HepG2 (cell line): ENCODE results near the gene BAHCC1. TPM values are rescaled to one million over a fixed set of nuclear protein-coding genes. Genes with fewer than 3 reads are reported as not detected.

Experiments used
- ATAC-seq: fragments of 200-7000 bp; cut with Tn5 transposase; 3 replicates; pipeline ENCODE4 v1.9.1; 2020; ENCODE audit warnings: mild to moderate bottlenecking, moderate library complexity
- BruUV-seq: library from RNA; stranded (reverse); fragments of 400-500 nt; replicated peaks from 2 replicates; lab custom pipeline; 2021; lab: Mats Ljungman, UMichigan
- CTCF ChIA-PET: fragments of 300-600 bp; formaldehyde crosslinking; extraction: SDS; loops from one replicate; lab custom pipeline; 2021; ENCODE audit warnings: low total read pairs, inconsistent platforms, low intra/inter-chr PET ratio; lab: Yijun Ruan, JAX
- POLR2A ChIA-PET: fragments of 350-600 bp; sonication (Branson Sonifier 250); formaldehyde crosslinking; loops from one replicate; lab custom pipeline; 2020; ENCODE audit warnings: antibody characterized with exemption, inconsistent platforms; lab: Yijun Ruan, JAX
- DNase-seq: peaks from one replicate; pipeline ENCODE4 v3.0.0-alpha.2; 2015; ENCODE audit warnings: low spot score
- FAIRE-seq: peaks from 3 replicates; lab custom pipeline; 2011; peaks lifted over from hg19 to GRCh38; lab: Jason Lieb, UNC
- H2AFZ ChIP-seq: one replicate; pipeline ENCODE4 v1.6.1; 2011; ENCODE audit warnings: low read length, inconsistent platforms
- H3K27ac ChIP-seq: fragments of 300-600 bp; 3 replicates; pipeline ENCODE4 v1.8.0; 2011; ENCODE audit warnings: mixed run types, mild to moderate bottlenecking, mixed read lengths, low read length, inconsistent platforms; ENCODE audit not compliant: insufficient read depth; ENCODE audit errors: extremely low read length
- H3K27me3 ChIP-seq, 2 experiments: fragments of 200-600 bp in 1 of 2; 2 replicates in 1 of 2; 3 replicates in 1 of 2; pipeline versions ENCODE4 v1.6.0 to v1.8.0; 2011; ENCODE audit warnings: low read length in 2 of 2, mild to moderate bottlenecking in 2 of 2, moderate library complexity in 2 of 2, inconsistent platforms in 1 of 2; ENCODE audit not compliant: insufficient read depth in 2 of 2, control insufficient read depth in 1 of 2
- H3K36me3 ChIP-seq, 2 experiments: fragments of 200-600 bp in 1 of 2; replicated peaks in 1 of 2; 2 replicates in 1 of 2; 3 replicates in 1 of 2; pipeline versions ENCODE4 v1.5.1 to v1.8.0; 2011; ENCODE audit warnings: low read length in 2 of 2, inconsistent platforms in 1 of 2; ENCODE audit not compliant: insufficient read depth in 2 of 2, control insufficient read depth in 1 of 2
- H3K4me1 ChIP-seq: 2 replicates; pipeline ENCODE4 v1.5.1; 2012; ENCODE audit warnings: low read length, inconsistent platforms; ENCODE audit not compliant: insufficient read depth
- H3K4me2 ChIP-seq: 2 replicates; pipeline ENCODE4 v1.6.0; 2011; ENCODE audit warnings: low read depth, low read length, inconsistent platforms
- H3K4me3 ChIP-seq, 3 experiments: fragments of 200-600 bp in 1 of 3; sonication (generic), shearing (Covaris generic) in 1 of 3; replicated peaks in 1 of 3; 2 replicates each; pipeline ENCODE4 v1.5.1; 2011 to 2016; ENCODE audit warnings: low read length in 3 of 3, inconsistent platforms in 2 of 3, low read depth in 2 of 3, mild to moderate bottlenecking in 2 of 3, control low read depth in 1 of 3, mixed read lengths in 1 of 3; ENCODE audit not compliant: insufficient read depth in 1 of 3
- H3K79me2 ChIP-seq: one replicate; pipeline ENCODE4 v1.6.1; 2011; ENCODE audit warnings: low read length, inconsistent platforms; ENCODE audit not compliant: insufficient read depth
- H3K9ac ChIP-seq: 2 replicates; pipeline ENCODE4 v1.6.0; 2011; ENCODE audit warnings: mild to moderate bottlenecking, low read depth, low read length, inconsistent platforms; ENCODE audit not compliant: insufficient read depth
- H3K9me3 ChIP-seq: 2 replicates; pipeline ENCODE4 v1.5.1; 2012; ENCODE audit warnings: mild to moderate bottlenecking, low read length
- H4K20me1 ChIP-seq: 2 replicates; pipeline ENCODE4 v1.6.0; 2011; ENCODE audit warnings: inconsistent platforms, mild to moderate bottlenecking, low read length, moderate library complexity; ENCODE audit not compliant: insufficient read depth
- CEBPG ChIP-seq: IDR thresholded peaks from 2 replicates; pipeline ENCODE4 v1.6.1; 2016
- DNMT3B ChIP-seq: conservative IDR thresholded peaks from 2 replicates; pipeline ENCODE4 v1.6.1; 2016; ENCODE audit warnings: missing biosample characterization, control low read depth
- GTF3A ChIP-seq: sonication (generic); formaldehyde crosslinking; conservative IDR thresholded peaks from 2 replicates; pipeline ENCODE4 v1.4.0; 2020; ENCODE audit warnings: mild to moderate bottlenecking, missing genetic modification reagents
- HNF1B ChIP-seq: sonication (generic); formaldehyde crosslinking; IDR thresholded peaks from 2 replicates; pipeline ENCODE4 v1.5.1; 2020; ENCODE audit warnings: mild to moderate bottlenecking, moderate library complexity, missing genetic modification reagents
- HNF4A ChIP-seq: sonication (generic); formaldehyde crosslinking; IDR thresholded peaks from 2 replicates; pipeline ENCODE4 v1.4.0; 2020; ENCODE audit warnings: missing genetic modification reagents
- ISL2 ChIP-seq: sonication (generic); formaldehyde crosslinking; IDR thresholded peaks from 2 replicates; pipeline ENCODE4 v1.5.0; 2020; ENCODE audit warnings: missing genetic modification reagents
- NR2C2 ChIP-seq: sonication (generic); formaldehyde crosslinking; IDR thresholded peaks from 2 replicates; pipeline ENCODE4 v1.4.0; 2020; ENCODE audit warnings: missing genetic modification reagents, mild to moderate bottlenecking, moderate library complexity, borderline replicate concordance
- POLR2AphosphoS5 ChIP-seq: IDR thresholded peaks from 2 replicates; pipeline ENCODE4 v1.6.1; 2012; ENCODE audit warnings: low read depth, low read length
- THAP7 ChIP-seq: sonication (generic); formaldehyde crosslinking; IDR thresholded peaks from 2 replicates; pipeline ENCODE4 v1.8.1; 2023; ENCODE audit warnings: mild to moderate bottlenecking, missing genetic modification reagents
- ZNF12 ChIP-seq: sonication (generic); formaldehyde crosslinking; IDR thresholded peaks from 2 replicates; pipeline ENCODE4 v1.5.0; 2020; ENCODE audit warnings: missing genetic modification reagents
- ZNF136 ChIP-seq: sonication (generic); formaldehyde crosslinking; IDR thresholded peaks from 2 replicates; pipeline ENCODE4 v1.8.1; 2022; ENCODE audit warnings: low read depth, mild to moderate bottlenecking, moderate library complexity, missing genetic modification reagents
- WGBS: methylation state at CpG from one replicate; pipeline ENCODE4 v1.1.6; 2017; ENCODE audit warnings: low lambda C conversion rate; 5-methylcytosine and 5-hydroxymethylcytosine counted together
- in situ Hi-C: cut with HindIII; loops from 2 replicates; pipeline ENCODE4 v1.10.0; 2017; ENCODE audit warnings: low pct_unique_long_range_greater_than_20kb; ENCODE audit not compliant: extremely low pct_ligation_motif_present
- intact Hi-C: fragments of 100-400 bp; cut with micrococcal nuclease; formaldehyde crosslinking; loops from one replicate; pipeline ENCODE4 v1.10.0; 2022; ENCODE audit not compliant: unreplicated experiment
- polyA plus RNA-seq, 8 experiments: library from polyadenylated mRNA; depleted of rRNA in 3 of 8; stranded (reverse) in 7 of 8; unstranded in 1 of 8; fragments of >200 nt; fragmentation: Illumina TruSeq in 4 of 8; extraction: Trizol in 4 of 8; gene quantifications; 2 replicates each; pipeline versions ENCODE4 v1.2.1 to v1.2.3, GENCODE V29; 2011 to 2016; ENCODE audit warnings: low read depth in 4 of 8, missing spikeins in 1 of 8, mixed read lengths in 1 of 8; ENCODE audit not compliant: insufficient read depth in 1 of 8
- total RNA-seq, 5 experiments: library from RNA; depleted of rRNA; stranded (reverse); fragments of >200 nt; fragmentation: Illumina TruSeq; extraction: Trizol; gene quantifications; 2 replicates each; pipeline ENCODE4 v1.2.3, GENCODE V29; 2016; ENCODE audit warnings: low read depth in 1 of 5
- TF ChIP-seq, protein P1 (sequence below): sonication (generic); formaldehyde crosslinking; conservative IDR thresholded peaks from 2 replicates; pipeline ENCODE4 v1.8.0; 2022; ENCODE audit warnings: missing genetic modification reagents
- TF ChIP-seq, protein P2 (sequence below): sonication (generic); formaldehyde crosslinking; IDR thresholded peaks from 2 replicates; pipeline ENCODE4 v1.8.1; 2023; ENCODE audit warnings: mild to moderate bottlenecking, moderate library complexity, missing genetic modification reagents

The BAHCC1 gene
- total and polyA plus RNA-seq, 2 of the 13 experiments (the other 11 are each of a cell fraction or from before 2014, with no cell fraction given): 1.4 to 1.7 TPM

- TF ChIP-seq, protein P1, sequence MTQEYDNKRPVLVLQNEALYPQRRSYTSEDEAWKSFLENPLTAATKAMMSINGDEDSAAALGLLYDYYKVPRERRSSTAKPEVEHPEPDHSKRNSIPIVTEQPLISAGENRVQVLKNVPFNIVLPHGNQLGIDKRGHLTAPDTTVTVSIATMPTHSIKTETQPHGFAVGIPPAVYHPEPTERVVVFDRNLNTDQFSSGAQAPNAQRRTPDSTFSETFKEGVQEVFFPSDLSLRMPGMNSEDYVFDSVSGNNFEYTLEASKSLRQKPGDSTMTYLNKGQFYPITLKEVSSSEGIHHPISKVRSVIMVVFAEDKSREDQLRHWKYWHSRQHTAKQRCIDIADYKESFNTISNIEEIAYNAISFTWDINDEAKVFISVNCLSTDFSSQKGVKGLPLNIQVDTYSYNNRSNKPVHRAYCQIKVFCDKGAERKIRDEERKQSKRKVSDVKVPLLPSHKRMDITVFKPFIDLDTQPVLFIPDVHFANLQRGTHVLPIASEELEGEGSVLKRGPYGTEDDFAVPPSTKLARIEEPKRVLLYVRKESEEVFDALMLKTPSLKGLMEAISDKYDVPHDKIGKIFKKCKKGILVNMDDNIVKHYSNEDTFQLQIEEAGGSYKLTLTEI (CRISPR knock-in tag): no peak
Observed at GRCh38 chr17:81508639-81509206, 113.5 kb downstream of the BAHCC1 start (continued).

GRCh38 chr17:81509207-81509971 lies 114.1 kb downstream of the BAHCC1 start:
- POLR2A ChIA-PET: interaction anchor here (0.6 to 3.1 kb wide), 7 partner anchors 9 to 75 kb away, joined by 3 to 16 read pairs (median 4); partner anchors contain the start of gene FAAP100
- intact Hi-C loops: no loop called here
- no peak overlapping the region for H3K27ac ChIP-seq
- no peak for ATAC-seq
- DNase-seq: peak; percentile 63
- no TSS peak for BruUV-seq
- peak overlapping the region; percentile 82 for H3K4me2 ChIP-seq
- H2AFZ ChIP-seq: no peak overlapping the region
- in situ Hi-C loops: no loop called here
- FAIRE-seq: peak; percentile 51
- H4K20me1 ChIP-seq: peaks cover 42% of the 10 kb centered on the region
- H3K4me3 ChIP-seq: peak overlapping the region; percentile 9 to 90 (median 75); a peak in 4 of 6 replicates
- 59% methylated on average over 12 of the region's 12 CpGs for WGBS
- H3K9ac ChIP-seq: no peak overlapping the region
- H3K4me1 ChIP-seq: peaks cover 45% of the 10 kb centered on the region
- H3K27me3 ChIP-seq: peaks cover 0 to 5% of the 10 kb centered on the region in 2 experiments; a peak in 1 of 5 replicates
- peaks cover 14 to 23% of the 10 kb centered on the region in 2 experiments for H3K36me3 ChIP-seq
- CTCF ChIA-PET: no interaction called here
- H3K9me3 ChIP-seq: no peaks in the 10 kb centered on the region
- peaks cover 26% of the 10 kb centered on the region for H3K79me2 ChIP-seq
- TF ChIP-seq, protein P2, sequence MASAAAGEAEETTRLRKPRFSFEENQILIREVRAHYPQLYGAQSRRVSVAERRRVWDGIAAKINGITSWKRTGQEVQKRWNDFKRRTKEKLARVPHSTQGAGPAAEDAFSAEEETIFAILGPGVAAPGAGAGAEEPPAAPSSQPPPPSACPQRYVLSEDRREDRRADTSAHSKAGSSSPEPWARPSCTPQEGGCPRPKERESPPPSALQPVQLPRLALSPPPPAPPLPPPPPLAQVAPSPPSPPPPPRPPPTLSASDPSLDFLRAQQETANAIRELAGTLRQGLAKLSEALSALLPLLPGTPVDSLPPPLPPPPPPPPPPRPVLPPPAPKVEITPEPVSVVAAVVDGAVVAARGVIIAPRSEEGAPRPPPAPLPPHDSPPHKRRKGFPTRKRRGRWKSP (CRISPR knock-in tag): 0 out of 2 replicates have a peak, but pooled peaks have one; percentile 34
- 0 out of 2 replicates have a peak, but pooled peaks have one; percentile 12 for TF ChIP-seq NR2C2
- TF ChIP-seq THAP7 (CRISPR knock-in tag): no peak
- 0 out of 2 replicates have a peak, but pooled peaks have one; percentile 23 for TF ChIP-seq ZNF12 (CRISPR knock-in tag)
- TF ChIP-seq POLR2AphosphoS5: peak; percentile 75
- TF ChIP-seq CEBPG (CRISPR knock-in tag): peak; percentile 20; the same call in 1 of the 2 replicates
- 0 out of 2 replicates have a peak, but pooled peaks have one; percentile 62 for TF ChIP-seq ZNF136 (CRISPR knock-in tag)
- peak; percentile 59 for TF ChIP-seq HNF4A (CRISPR knock-in tag)
- peak; percentile 15; the same call in 1 of the 2 replicates for TF ChIP-seq HNF1B (CRISPR knock-in tag)
- TF ChIP-seq GTF3A: peak; percentile 70; the same call in 1 of the 2 replicates
- 0 out of 2 replicates have a peak, but pooled peaks have one; percentile 17 for TF ChIP-seq ISL2 (CRISPR knock-in tag)
- TF ChIP-seq DNMT3B: 0 out of 2 replicates have a peak, but pooled peaks have one; percentile 19
